Ovary (tissue), 3 donors: ENCODE data around the gene SURF1.

Source experiments
- EP300 ChIP-seq: sonication (generic); formaldehyde crosslinking; IDR thresholded peaks from one replicate; pipeline ENCODE4 v1.6.1; 2017; ENCODE audit warnings: antibody characterized with exemption
- POLR2A ChIP-seq: fragments of 450-650 bp; IDR thresholded peaks from one replicate; pipeline ENCODE4 v1.6.1; 2017; ENCODE audit warnings: antibody characterized with exemption, mild to moderate bottlenecking, moderate library complexity
- TF ChIP-seq, protein P1 (sequence below), 3 donors: fragments of 450-650 bp in 2 of 3; fragments of 200-600 bp in 1 of 3; IDR thresholded peaks; one replicate each; pipeline versions ENCODE4 v1.5.1 to v1.8.0; 2016 to 2022; ENCODE audit warnings: antibody characterized with exemption in 3 of 3, mild to moderate bottlenecking in 1 of 3
- donor health status: DM: no; HTN: no; CAD: no.

- TF ChIP-seq, protein P1, sequence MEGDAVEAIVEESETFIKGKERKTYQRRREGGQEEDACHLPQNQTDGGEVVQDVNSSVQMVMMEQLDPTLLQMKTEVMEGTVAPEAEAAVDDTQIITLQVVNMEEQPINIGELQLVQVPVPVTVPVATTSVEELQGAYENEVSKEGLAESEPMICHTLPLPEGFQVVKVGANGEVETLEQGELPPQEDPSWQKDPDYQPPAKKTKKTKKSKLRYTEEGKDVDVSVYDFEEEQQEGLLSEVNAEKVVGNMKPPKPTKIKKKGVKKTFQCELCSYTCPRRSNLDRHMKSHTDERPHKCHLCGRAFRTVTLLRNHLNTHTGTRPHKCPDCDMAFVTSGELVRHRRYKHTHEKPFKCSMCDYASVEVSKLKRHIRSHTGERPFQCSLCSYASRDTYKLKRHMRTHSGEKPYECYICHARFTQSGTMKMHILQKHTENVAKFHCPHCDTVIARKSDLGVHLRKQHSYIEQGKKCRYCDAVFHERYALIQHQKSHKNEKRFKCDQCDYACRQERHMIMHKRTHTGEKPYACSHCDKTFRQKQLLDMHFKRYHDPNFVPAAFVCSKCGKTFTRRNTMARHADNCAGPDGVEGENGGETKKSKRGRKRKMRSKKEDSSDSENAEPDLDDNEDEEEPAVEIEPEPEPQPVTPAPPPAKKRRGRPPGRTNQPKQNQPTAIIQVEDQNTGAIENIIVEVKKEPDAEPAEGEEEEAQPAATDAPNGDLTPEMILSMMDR (IDR thresholded peaks at IDR 0.05): no peak
- TF ChIP-seq EP300: no peak
- TF ChIP-seq POLR2A: no peak
Observed at GRCh38 chr9:133306242-133307204, 49.8 kb downstream of the SURF1 start.
